ENCODE results near the gene NMT1.
"Not testable (repeated sequence)": the region's sequence is repeated elsewhere in the genome, so short reads cannot be mapped to it uniquely, and the experiment has no call there.

The NMT1 gene

GRCh38 chr17:45036691-45037090 is 24.4 kb upstream of the NMT1 start:
- DNase-seq (ENCODE audit: extremely low read depth in 1 of 2, low read depth in 1 of 2) = no peak

- no peak for DNase-seq (ENCODE audit: extremely low read depth in 1 of 2, low read depth in 1 of 2)
Observed at GRCh38 chr17:45038728-45039634, 22.1 kb upstream of the NMT1 start.

GRCh38 chr17:45040459-45040858 is 20.7 kb upstream of the NMT1 start:
- DNase-seq (ENCODE audit: extremely low read depth in 1 of 2, low read depth in 1 of 2) = no peak

GRCh38 chr17:45042346-45043120 is 18.6 kb upstream of the NMT1 start:
- DNase-seq (ENCODE audit: extremely low read depth in 1 of 2, low read depth in 1 of 2) = no peak

GRCh38 chr17:45043813-45044540 is 17.1 kb upstream of the NMT1 start:
- no peak for DNase-seq (ENCODE audit: extremely low read depth in 1 of 2, low read depth in 1 of 2)

- DNase-seq (ENCODE audit: extremely low read depth in 1 of 2, low read depth in 1 of 2) = no peak
Observed at GRCh38 chr17:45046537-45047125, 14.5 kb upstream of the NMT1 start.

GRCh38 chr17:45048795-45049563 is 12.1 kb upstream of the NMT1 start:
- DNase-seq (ENCODE audit: extremely low read depth in 1 of 2, low read depth in 1 of 2) = no peak

- peak in 1 of 2 donors; percentile 37 for DNase-seq (ENCODE audit: extremely low read depth in 1 of 2, low read depth in 1 of 2)
Observed at GRCh38 chr17:45050481-45051059, 10.5 kb upstream of the NMT1 start.

GRCh38 chr17:45051060-45051719 is 9.9 kb upstream of the NMT1 start, which contains the start of gene DCAKD:
DCAKD (minus strand) TSS chr17:45051632; CDS start chr17:45034885, 16,747 bp downstream.
- peak; percentile 87 to 91 for DNase-seq (ENCODE audit: extremely low read depth in 1 of 2, low read depth in 1 of 2)

- not testable (repeated sequence) for DNase-seq (ENCODE audit: extremely low read depth in 1 of 2, low read depth in 1 of 2)
Observed at GRCh38 chr17:45051720-45052051, 9.4 kb upstream of the NMT1 start.

- peak in 1 of 2 donors; percentile 37 for DNase-seq (ENCODE audit: extremely low read depth in 1 of 2, low read depth in 1 of 2)
Observed at GRCh38 chr17:45052052-45052772, 8.9 kb upstream of the NMT1 start.

GRCh38 chr17:45060382-45060796 is 728 bp upstream of the NMT1 start:
- no peak for DNase-seq (ENCODE audit: extremely low read depth in 1 of 2, low read depth in 1 of 2)

GRCh38 chr17:45061606-45062205 is 589 bp downstream of the NMT1 start:
- DNase-seq (ENCODE audit: extremely low read depth in 1 of 2, low read depth in 1 of 2) = no peak

GRCh38 chr17:45063198-45063597 is 2.1 kb downstream of the NMT1 start:
- no peak for DNase-seq (ENCODE audit: extremely low read depth in 1 of 2, low read depth in 1 of 2)

- no peak for DNase-seq (ENCODE audit: extremely low read depth in 1 of 2, low read depth in 1 of 2)
Observed at GRCh38 chr17:45067637-45068036, 6.5 kb downstream of the NMT1 start.

- DNase-seq (ENCODE audit: extremely low read depth in 1 of 2, low read depth in 1 of 2) = no peak
Observed at GRCh38 chr17:45070001-45070400, 8.9 kb downstream of the NMT1 start.

- no peak for DNase-seq (ENCODE audit: extremely low read depth in 1 of 2, low read depth in 1 of 2)
Observed at GRCh38 chr17:45070809-45071208, 9.7 kb downstream of the NMT1 start.

GRCh38 chr17:45073414-45074070 is 12.4 kb downstream of the NMT1 start:
- no peak for DNase-seq (ENCODE audit: extremely low read depth in 1 of 2, low read depth in 1 of 2)
